ENCODE data around the gene KRTAP10-10.

DNA sequence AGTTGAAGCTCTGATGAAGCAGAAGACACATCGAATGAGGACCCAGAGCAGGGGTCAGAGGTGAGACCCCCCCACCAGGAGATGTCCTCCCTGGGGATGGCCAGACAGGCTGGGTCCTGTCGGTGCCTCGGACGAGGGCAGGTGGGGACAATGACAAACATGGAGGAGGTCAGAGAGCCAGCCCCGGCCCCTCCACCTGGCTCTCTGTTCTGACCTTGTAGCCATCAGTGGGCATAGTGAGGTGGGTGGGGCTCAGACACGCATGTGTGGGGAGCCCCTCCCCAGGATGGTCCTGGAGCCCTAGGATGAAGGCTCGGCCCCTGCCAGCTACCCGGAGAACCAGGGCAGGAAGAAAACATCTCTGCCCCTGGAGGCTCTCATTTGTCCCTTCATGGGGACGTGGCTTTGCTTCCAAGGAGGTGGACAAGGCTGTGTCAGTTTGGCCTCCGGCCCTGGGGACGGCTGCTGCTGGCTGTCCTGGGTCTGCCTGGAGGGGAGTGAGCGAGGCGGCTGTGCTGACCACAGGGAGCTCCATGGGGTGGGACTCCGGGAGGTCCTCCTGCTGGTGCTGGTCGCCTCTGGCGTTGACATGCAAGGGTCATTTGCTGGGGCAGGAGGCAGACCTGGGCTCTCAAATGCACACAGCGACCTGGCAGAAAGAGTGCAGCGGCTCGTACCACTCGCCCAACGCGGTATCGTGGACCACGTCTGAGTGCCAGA is 47.4 kb upstream of the KRTAP10-10 start:
- TF ChIP-seq GATA2 (IDR thresholded peaks at IDR 0.05; ENCODE audit: low read depth, low read length): no peak
- no peak for TF ChIP-seq GATA3 (IDR thresholded peaks at IDR 0.05; ENCODE audit: low read depth, low read length)

Data from SH-SY5Y (cell line).